Measurements from ENCODE around the gene ATXN1. TPM values are rescaled to one million over a fixed set of nuclear protein-coding genes. Genes with fewer than 3 reads are reported as not detected.

ATXN1 gene
- total RNA-seq, 1 donor from 2014 or later: 64.5 TPM

DNA sequence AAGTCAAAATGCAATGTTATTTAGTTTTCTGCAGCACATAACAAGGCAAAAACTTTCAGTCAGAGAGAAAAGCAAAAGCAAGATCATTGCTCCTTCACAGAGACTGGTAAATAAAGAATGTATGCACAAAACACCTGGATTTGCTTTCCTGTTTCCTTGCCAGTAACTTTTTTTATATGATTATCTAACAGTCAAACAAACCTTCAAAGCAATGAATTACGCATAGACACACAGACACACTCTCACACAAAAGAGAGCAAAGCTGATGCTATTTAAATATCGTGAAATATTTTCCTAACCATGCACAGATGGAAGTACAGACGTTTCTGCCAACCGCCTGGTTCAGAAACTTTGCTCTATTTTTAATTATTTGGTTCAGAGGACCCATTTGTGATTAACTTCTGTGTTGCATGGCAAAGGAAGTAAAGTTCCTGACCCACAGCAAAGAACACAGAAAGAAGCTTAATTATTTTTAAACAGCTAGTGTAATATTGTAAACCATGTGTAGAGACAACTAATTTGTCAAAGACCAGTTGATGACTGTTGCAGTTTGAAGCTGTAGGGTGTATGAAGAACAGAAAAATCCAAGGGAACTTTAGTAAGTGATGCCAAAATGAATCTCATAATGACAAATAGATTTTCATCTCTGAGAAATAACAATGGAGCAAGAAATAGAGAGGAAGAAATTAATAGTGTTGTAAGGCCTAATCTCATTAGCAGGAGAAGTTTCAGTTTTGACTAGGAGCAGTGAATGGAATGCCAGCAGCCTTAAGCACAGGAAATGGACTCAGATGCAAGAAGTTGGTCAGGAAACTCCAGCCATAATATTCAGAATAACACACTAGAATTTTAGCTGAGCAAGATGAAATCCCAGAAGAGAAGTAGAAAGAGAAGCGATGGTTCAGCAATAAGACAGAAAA lies 24.1 kb downstream of the ATXN1 start:
- peaks cover 72% of the 10 kb centered on the region for H3K4me1 Mint-ChIP-seq (ENCODE audit: low read depth)
- no peaks in the 10 kb centered on the region for H3K9me3 Mint-ChIP-seq (ENCODE audit: low read depth)
- H3K27me3 Mint-ChIP-seq (ENCODE audit: low read depth): no peaks in the 10 kb centered on the region
- peak overlapping the region; percentile 79 for H3K27ac Mint-ChIP-seq (ENCODE audit: unreplicated experiment)
- peaks cover 3% of the 10 kb centered on the region for H3K36me3 Mint-ChIP-seq (ENCODE audit: low read depth)
- H3K4me3 Mint-ChIP-seq (ENCODE audit: unreplicated experiment): no peak overlapping the region
- TF ChIP-seq, protein P1, sequence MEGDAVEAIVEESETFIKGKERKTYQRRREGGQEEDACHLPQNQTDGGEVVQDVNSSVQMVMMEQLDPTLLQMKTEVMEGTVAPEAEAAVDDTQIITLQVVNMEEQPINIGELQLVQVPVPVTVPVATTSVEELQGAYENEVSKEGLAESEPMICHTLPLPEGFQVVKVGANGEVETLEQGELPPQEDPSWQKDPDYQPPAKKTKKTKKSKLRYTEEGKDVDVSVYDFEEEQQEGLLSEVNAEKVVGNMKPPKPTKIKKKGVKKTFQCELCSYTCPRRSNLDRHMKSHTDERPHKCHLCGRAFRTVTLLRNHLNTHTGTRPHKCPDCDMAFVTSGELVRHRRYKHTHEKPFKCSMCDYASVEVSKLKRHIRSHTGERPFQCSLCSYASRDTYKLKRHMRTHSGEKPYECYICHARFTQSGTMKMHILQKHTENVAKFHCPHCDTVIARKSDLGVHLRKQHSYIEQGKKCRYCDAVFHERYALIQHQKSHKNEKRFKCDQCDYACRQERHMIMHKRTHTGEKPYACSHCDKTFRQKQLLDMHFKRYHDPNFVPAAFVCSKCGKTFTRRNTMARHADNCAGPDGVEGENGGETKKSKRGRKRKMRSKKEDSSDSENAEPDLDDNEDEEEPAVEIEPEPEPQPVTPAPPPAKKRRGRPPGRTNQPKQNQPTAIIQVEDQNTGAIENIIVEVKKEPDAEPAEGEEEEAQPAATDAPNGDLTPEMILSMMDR (IDR thresholded peaks at IDR 0.05): no peak
- no peak for DNase-seq (ENCODE audit: low spot score)

- DNase-seq (ENCODE audit: low spot score): no peak
- H3K27ac Mint-ChIP-seq (ENCODE audit: unreplicated experiment): no peak overlapping the region
- TF ChIP-seq, protein P1 (IDR thresholded peaks at IDR 0.05): no peak
- H3K4me3 Mint-ChIP-seq (ENCODE audit: unreplicated experiment): no peak overlapping the region
- H3K9me3 Mint-ChIP-seq (ENCODE audit: low read depth): no peaks in the 10 kb centered on the region
- peaks cover 68% of the 10 kb centered on the region for H3K4me1 Mint-ChIP-seq (ENCODE audit: low read depth)
- H3K36me3 Mint-ChIP-seq (ENCODE audit: low read depth): peaks cover 3% of the 10 kb centered on the region
- no peaks in the 10 kb centered on the region for H3K27me3 Mint-ChIP-seq (ENCODE audit: low read depth)
Measured at GRCh38 chr6:16735014-16735413, 26.2 kb downstream of the ATXN1 start.

DNA sequence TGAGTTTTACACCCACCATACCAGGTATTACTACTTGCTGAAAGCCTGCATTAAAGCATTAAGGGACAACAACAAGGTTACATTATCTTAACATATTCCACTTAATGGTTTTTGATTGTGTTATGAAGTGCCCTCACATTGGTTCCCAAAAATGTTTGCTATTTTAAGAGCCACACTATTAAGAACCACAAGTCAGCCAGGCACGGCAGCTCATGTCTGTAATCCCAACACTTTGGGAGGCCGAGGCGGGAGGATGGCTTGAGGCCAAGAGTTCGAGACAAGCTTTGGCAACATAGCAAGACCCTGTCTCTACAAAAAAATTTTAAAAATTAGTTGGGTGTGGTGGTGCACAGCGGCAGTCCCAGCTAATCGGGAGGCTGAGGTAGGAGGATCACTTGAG lies 28.2 kb downstream of the ATXN1 start:
- TF ChIP-seq, protein P1 (IDR thresholded peaks at IDR 0.05): no peak
- Mint-ChIP-seq H3K27ac (ENCODE audit: unreplicated experiment) (no peak overlapping the region), H3K36me3 (ENCODE audit: low read depth) (peaks cover 3% of the 10 kb centered on the region), H3K4me3 (ENCODE audit: unreplicated experiment) (no peak overlapping the region), H3K4me1 (ENCODE audit: low read depth) (peaks cover 66% of the 10 kb centered on the region), H3K27me3 (ENCODE audit: low read depth) (no peaks in the 10 kb centered on the region), H3K9me3 (ENCODE audit: low read depth) (no peaks in the 10 kb centered on the region)
- no peak for DNase-seq (ENCODE audit: low spot score)

DNA sequence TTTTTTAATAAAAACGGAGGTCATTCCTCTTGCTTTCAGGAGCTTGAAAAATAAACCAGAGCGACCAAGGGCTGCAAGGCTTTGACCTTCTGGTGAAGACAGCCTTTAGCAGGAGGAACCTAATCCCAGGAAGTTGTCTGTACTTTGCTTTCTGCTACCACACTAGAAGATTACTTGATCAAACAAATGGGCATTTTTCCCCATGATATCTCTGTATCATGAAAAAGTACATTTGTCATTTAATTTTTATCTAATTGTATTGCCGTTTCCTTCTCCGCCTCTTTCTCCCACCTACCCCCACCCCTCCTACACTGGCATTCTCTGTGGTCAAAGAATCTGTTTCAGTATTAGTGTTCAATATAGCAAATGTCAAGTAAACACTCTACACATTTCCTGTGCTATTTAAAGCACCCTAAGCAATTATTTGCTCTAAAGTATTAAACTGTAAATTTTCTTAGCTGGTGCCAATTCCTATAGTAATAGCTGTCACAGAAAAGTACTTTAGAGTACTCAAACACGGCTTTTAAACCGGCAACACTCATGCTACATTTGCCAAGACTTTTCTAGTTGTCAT lies 29.7 kb downstream of the ATXN1 start:
- TF ChIP-seq, protein P1 (IDR thresholded peaks at IDR 0.05): no peak
- no peak overlapping the region for H3K4me3 Mint-ChIP-seq (ENCODE audit: unreplicated experiment)
- peaks cover 3% of the 10 kb centered on the region for H3K36me3 Mint-ChIP-seq (ENCODE audit: low read depth)
- DNase-seq (ENCODE audit: low spot score): no peak
- no peaks in the 10 kb centered on the region for H3K9me3 Mint-ChIP-seq (ENCODE audit: low read depth)
- H3K4me1 Mint-ChIP-seq (ENCODE audit: low read depth): peaks cover 63% of the 10 kb centered on the region
- H3K27me3 Mint-ChIP-seq (ENCODE audit: low read depth): no peaks in the 10 kb centered on the region
- no peak overlapping the region for H3K27ac Mint-ChIP-seq (ENCODE audit: unreplicated experiment)

DNA sequence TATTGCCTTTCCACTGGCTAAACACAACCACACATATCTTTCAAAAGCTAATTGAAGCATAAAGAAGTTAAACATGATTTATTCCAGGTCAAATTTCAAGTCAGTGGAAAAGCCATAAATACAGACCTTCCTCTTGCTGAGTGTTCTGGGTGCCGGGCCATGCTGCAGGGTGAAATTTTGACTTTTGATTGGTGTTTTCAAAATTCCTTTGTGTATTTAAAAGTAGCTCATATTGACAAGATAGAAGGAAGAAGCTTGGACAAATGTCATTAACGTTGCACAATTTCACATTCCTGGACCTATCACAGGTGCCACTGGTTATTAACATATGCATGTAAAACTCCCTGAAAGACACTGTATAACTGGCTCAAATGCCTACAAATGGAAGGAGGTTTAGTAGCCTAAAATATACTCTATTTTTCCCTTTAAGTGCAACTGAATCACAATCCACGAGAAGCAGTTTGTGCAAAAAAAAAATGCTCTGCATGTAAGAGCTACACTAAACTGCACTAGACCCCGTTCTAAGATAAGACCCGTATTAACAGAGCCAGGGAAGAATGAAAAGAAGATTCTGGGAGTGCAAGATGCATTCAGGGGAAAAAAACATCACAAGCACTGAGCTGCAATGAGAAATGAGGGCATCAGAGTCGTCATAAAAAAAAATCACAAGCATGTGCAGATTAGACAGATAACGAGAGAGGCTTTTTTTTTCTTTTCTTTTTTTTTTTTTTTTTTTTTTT lies 30.4 kb downstream of the ATXN1 start:
- no peak for DNase-seq (ENCODE audit: low spot score)
- H3K36me3 Mint-ChIP-seq (ENCODE audit: low read depth): peaks cover 3% of the 10 kb centered on the region
- no peaks in the 10 kb centered on the region for H3K9me3 Mint-ChIP-seq (ENCODE audit: low read depth)
- H3K4me1 Mint-ChIP-seq (ENCODE audit: low read depth): peaks cover 65% of the 10 kb centered on the region
- no peak overlapping the region for H3K4me3 Mint-ChIP-seq (ENCODE audit: unreplicated experiment)
- no peaks in the 10 kb centered on the region for H3K27me3 Mint-ChIP-seq (ENCODE audit: low read depth)
- H3K27ac Mint-ChIP-seq (ENCODE audit: unreplicated experiment): no peak overlapping the region
- TF ChIP-seq, protein P1 (IDR thresholded peaks at IDR 0.05): no peak

Measured in chondrocyte (in vitro differentiated cells).